G401.6 (cell line): ENCODE data around the gene SMARCAL1.

Experiments
- FAIRE-seq: peaks from 2 replicates; lab custom pipeline; 2012; peaks lifted over from hg19 to GRCh38; lab: Jason Lieb, UNC

The SMARCAL1 gene

GRCh38 chr2:216428618-216429350 lies 16.5 kb downstream of the SMARCAL1 start:
- no peak for FAIRE-seq

DNA sequence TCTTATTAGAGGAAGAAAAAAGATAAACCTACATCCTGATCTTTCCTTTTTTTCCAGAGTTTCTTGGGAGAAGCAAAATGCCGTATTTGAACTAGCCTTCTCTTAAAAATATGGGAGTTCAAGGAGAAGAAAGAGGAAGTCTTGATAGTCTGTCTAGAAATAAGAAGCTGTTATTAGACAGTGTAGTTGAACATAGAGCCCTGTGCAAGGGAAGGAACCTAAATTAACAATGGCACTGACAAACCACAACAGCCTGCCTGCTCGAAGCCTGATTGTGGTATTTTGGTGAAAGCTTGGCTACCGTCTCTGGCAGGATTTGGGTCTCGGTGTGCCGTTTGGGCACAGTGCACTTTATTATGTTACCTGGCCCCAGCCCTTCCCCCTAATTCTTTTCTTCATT lies 17.1 kb downstream of the SMARCAL1 start:
- no peak for FAIRE-seq

DNA sequence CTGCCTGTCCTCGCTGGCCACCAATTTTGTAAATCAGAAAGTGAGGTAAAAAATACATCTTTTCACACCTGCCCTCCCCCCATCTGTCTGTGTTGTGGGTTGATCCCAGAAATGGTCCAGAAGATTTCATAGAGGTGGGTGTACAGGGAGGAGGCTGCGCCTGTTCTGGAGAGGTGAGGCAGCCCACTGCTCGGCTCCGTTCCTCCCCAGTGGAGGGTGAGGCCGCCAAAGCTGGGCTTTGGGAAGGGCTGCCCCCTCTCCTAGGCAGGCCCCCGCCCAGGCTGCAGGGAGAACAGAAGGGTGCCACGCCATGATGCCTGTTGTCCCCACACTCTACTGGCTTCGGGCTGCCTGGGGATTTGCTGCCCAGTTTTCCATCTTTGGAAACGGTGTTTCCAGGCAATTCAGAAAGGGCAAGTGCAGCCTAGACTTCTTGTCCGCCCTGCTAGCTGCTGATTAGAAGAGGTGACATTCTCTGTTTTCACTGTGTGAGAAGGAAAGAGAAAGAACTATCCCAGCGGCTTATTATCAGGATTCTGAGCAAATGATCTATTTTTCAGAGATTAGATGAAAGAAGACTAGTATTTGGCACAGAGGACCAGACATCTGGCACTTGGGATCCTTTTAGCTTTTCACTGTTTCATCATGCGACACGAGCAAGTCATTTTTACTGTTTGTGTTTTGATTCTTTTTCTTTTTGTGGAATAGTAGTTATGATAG lies 18.7 kb downstream of the SMARCAL1 start:
- FAIRE-seq, result no peak

DNA sequence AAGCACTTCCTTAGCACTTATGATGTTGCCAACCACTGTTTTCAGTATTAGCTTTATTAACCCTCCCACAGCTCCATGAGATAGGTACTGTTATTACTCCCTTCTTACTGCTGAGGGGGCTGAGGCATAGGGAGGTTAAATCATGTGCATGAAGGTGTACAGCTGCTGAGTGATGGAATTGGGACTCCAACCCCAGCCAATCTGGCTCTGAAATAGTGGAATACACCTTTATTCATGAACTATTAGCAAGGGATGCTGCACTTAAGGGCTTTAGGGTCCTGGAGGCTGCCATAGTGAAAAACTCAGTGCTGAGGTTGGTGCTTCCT lies 19.2 kb downstream of the SMARCAL1 start:
- FAIRE-seq, result no peak

DNA sequence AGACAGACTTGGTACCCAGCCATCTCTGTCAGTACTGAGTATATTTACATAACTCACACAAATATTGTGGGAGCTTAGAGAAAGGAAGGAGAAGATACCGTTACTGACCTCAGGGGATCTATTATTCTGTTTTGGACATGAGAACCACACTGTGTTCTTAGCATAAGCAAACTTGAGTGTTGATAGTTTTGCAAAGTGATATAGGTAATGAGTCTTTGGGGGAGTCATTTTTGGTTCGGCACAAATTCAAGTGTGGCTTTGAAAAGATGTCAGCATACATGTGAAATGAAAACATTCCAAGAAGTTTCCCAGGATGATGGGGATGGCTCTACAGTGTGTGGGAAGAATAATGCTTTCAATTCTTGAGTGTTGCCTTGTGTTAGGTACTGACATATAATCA lies 24.1 kb downstream of the SMARCAL1 start:
- no peak for FAIRE-seq

- no peak for FAIRE-seq
These were observed 29.2 kb downstream of the SMARCAL1 start for GRCh38 chr2:216441308-216442010.

DNA sequence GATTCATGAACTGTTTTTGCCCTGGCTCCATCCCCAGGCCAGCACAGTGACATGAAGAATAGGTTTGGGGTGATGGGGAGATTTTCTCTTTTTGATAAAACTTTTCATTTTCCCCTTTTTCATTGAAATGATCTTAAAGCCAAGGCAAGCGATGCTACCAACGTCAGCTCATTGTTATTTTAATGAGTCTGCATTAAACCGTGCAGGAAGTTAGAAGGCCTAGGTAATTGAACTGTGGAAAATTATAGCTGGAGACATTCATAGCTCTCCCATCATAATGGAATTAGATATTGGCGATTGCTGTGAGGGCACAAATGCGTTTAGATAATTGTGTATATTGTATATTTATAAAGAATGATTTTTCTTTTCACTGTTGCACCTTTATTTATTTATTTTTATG lies 33.2 kb downstream of the SMARCAL1 start:
- FAIRE-seq, result no peak

DNA sequence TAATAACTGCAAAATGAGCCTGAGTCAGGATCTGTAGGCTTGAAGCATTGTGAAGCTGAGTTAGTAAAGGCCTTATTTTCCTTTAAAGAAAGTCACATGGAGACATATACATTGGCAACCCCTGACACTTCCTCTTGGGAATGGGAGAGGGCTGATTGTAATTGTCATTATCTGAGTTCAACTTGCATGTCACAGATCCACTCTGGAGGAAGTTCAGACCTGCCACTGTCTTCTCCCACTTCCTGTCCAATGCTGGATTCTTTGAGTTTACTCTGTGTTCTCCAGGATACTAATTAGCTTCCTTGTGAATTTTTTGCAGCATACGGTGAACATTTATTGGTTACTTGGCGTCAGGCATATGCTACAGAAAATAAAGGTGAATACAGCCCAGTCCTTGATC lies 34.1 kb downstream of the SMARCAL1 start:
- FAIRE-seq, result no peak

GRCh38 chr2:216447293-216447692 lies 35.0 kb downstream of the SMARCAL1 start:
- FAIRE-seq, result no peak

DNA sequence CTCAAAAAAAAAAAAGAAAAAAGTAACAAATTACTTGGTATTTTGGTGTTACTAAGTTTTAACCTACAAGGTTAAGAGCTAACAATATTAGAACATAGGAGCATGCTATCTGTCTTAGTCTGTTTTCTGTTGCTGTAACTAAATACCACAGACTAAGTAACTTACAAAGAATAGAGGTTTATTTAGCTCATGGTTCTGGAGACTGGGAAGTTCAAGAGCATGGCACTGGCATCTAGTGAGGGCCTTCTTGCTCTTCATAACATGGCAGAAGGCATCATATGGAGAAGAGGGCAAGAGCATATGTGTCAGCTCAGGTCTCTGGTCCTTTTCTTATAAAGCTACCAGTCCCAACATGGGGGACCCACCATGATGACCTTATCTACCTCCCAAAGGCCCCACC lies 36.5 kb downstream of the SMARCAL1 start:
- FAIRE-seq, result no peak

DNA sequence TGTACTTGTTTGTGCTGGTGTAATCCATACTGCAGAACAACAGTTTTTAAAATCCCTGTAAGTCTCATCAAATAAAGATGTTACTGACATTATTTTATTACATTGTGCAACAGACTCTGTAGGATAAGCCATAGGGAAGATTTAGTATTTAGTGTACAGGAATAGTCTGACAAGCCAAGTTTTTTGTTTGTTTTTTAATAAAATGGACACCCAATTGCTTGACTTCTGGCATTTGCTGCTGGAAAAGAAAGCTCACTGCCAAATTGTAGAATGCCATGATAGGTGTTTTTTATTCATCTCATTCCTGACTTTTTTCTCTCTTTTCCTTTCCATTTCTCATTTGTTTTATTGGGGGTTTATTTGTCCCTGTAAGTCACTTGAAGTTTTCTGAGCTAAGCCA lies 38.1 kb downstream of the SMARCAL1 start:
- no peak for FAIRE-seq

GRCh38 chr2:216450784-216451183 lies 38.5 kb downstream of the SMARCAL1 start:
- FAIRE-seq, result no peak

- no peak for FAIRE-seq
These were observed 41.8 kb downstream of the SMARCAL1 start for GRCh38 chr2:216453955-216454614.

DNA sequence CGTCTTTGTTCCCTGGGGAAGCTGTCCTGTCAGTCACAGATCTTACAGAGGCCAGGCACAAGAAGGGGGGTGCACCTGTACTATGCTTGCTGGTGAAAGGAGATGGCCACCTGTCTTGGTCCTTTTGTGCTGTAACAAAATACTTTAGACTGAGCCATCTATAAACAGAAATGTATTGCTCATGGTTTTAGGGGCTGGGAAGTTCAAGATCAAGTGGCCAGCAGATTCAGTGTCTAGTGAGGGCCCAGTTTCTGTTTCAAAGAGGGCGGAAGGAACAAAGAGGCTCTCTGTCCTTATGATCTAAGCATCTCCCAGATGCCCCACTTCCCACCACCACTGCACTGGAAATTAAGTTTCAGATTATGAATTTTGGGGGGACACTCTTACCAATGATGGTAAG lies 50.9 kb downstream of the SMARCAL1 start:
- no peak for FAIRE-seq

- no peak for FAIRE-seq
These were observed 51.9 kb downstream of the SMARCAL1 start for GRCh38 chr2:216464104-216464720.

DNA sequence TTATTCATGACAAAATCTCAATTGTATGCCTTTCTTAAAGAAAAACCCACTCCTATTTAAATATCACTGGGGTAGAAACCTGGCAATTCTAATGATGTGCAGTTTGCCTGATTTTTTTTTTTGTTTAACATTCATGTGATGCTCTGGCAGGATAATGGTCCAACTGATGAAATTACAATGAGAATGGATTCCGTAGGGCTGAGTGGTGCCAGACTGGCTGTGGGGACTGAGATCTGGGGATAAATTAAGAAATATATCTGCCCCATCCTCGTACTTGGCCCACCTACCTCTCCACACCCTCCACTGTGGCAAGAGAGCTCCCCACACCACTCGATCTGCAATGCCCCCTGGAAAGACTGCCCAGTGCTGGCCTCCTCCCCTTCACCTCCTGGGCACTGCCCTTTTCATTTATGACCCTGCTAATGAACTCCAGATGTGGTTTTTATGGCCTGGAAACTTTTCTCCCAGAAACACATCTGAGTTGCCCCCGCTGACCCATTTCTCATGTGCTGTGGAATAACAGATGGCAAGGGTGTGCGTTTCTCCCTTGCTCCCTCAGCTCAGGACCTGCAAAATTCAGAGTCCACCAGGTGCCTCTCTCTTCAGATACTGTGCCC lies 53.4 kb downstream of the SMARCAL1 start:
- FAIRE-seq, result no peak

- no peak for FAIRE-seq
These were observed 55.6 kb downstream of the SMARCAL1 start for GRCh38 chr2:216467845-216468244.

GRCh38 chr2:216469661-216470060 lies 57.4 kb downstream of the SMARCAL1 start:
- FAIRE-seq, result no peak

DNA sequence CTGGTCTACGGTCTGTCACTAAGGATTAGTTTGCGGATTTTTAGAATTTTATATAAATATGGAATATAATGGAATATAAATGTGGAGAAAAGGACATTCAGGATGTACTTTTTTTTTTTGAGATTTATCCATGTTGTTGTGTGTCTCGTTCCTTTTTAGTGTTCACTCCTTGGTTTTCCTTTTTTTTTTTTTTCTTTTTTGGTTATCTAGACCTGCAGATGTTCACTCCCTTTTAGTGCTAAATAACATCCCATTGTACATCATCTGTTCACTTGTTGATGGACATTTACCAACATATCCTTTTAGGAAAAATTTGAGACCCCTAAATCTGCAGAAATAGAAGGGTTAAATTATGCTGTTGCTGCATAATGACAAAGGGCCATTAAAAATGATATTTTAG lies 60.9 kb downstream of the SMARCAL1 start:
- FAIRE-seq, result no peak

GRCh38 chr2:216474925-216475670 lies 62.8 kb downstream of the SMARCAL1 start:
- FAIRE-seq, result no peak

DNA sequence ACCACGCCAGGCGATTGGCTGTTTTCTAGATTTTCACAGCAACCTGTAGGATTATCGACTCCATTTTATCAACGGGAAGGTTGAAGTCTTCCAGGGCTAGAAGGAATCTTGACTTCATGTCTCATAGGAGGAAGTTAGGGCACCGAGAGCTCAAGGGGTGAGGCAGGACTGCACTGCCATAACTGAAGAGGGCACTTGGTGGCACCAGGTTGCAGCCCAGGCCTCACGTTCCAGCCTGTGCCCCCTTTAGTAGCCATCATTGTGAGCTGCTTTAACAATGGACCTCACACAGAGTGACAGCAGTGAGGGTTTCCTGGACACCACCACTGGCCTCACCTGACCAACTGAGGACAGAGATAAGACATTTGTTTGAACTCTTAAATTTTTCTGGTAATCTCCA lies 63.5 kb downstream of the SMARCAL1 start:
- FAIRE-seq, result no peak
